Keratinocyte (primary cell): ENCODE measurements around the gene MLXIP. TPM values are rescaled to one million over a fixed set of nuclear protein-coding genes. Genes with fewer than 3 reads are reported as not detected.

Experiments
- DNase-seq: peaks from one replicate; pipeline ENCODE4 v3.0.0-alpha.2; 2011; ENCODE audit warnings: low read depth, missing footprints, low spot score
- FAIRE-seq: peaks from 2 replicates; lab custom pipeline; 2011; peaks lifted over from hg19 to GRCh38; lab: Jason Lieb, UNC
- H2AFZ ChIP-seq: 2 replicates; pipeline ENCODE4 v1.6.0; 2012; ENCODE audit warnings: low read length, control low read depth, inconsistent platforms; ENCODE audit not compliant: control insufficient read depth
- H3K27ac ChIP-seq: 2 replicates; pipeline ENCODE4 v1.5.1; 2011; ENCODE audit warnings: low read length; ENCODE audit not compliant: control insufficient read depth, insufficient read depth
- H3K27me3 ChIP-seq: 3 replicates; pipeline ENCODE4 v1.6.0; 2011; ENCODE audit warnings: low read length; ENCODE audit not compliant: control insufficient read depth, insufficient read depth; ENCODE audit errors: extremely low read depth
- H3K36me3 ChIP-seq, 2 experiments: 2 replicates in 1 of 2; 3 replicates in 1 of 2; pipeline ENCODE4 v1.5.1; 2011; ENCODE audit warnings: low read length in 2 of 2, mild to moderate bottlenecking in 1 of 2; ENCODE audit not compliant: control insufficient read depth in 2 of 2, insufficient read depth in 2 of 2; ENCODE audit errors: extremely low read depth in 1 of 2
- H3K4me1 ChIP-seq: 3 replicates; pipeline ENCODE4 v1.5.1; 2011; ENCODE audit warnings: low read length; ENCODE audit not compliant: control insufficient read depth, insufficient read depth; ENCODE audit errors: extremely low read depth
- H3K4me2 ChIP-seq: 3 replicates; pipeline ENCODE4 v1.6.0; 2011; ENCODE audit warnings: low read depth, low read length; ENCODE audit not compliant: control insufficient read depth, insufficient read depth; ENCODE audit errors: extremely low read depth
- H3K4me3 ChIP-seq, 3 experiments: fragments of 200-600 bp in 1 of 3; sonication (generic) in 1 of 3; 2 replicates in 2 of 3; 3 replicates in 1 of 3; pipeline ENCODE4 v1.5.1; 2011 to 2016; ENCODE audit warnings: low read length in 3 of 3, mild to moderate bottlenecking in 3 of 3, control low read depth in 2 of 3, inconsistent platforms in 1 of 3, low read depth in 1 of 3, mixed read lengths in 1 of 3, mixed run types in 1 of 3, moderate library complexity in 1 of 3; ENCODE audit not compliant: control insufficient read depth in 2 of 3, insufficient read depth in 2 of 3; ENCODE audit errors: extremely low read depth in 1 of 3
- H3K79me2 ChIP-seq: 2 replicates; pipeline ENCODE4 v1.6.0; 2012; ENCODE audit warnings: low read length; ENCODE audit not compliant: control insufficient read depth, insufficient read depth
- H3K9ac ChIP-seq: 3 replicates; pipeline ENCODE4 v1.6.0; 2011; ENCODE audit warnings: low read length; ENCODE audit not compliant: control insufficient read depth, insufficient read depth; ENCODE audit errors: extremely low read depth
- H3K9me1 ChIP-seq: 3 replicates; pipeline ENCODE4 v1.6.0; 2011; ENCODE audit warnings: low read length; ENCODE audit not compliant: control insufficient read depth, insufficient read depth; ENCODE audit errors: extremely low read depth
- H3K9me3 ChIP-seq: 2 replicates; pipeline ENCODE4 v1.5.1; 2012; ENCODE audit warnings: low read depth, low read length; ENCODE audit not compliant: control insufficient read depth
- H4K20me1 ChIP-seq: 3 replicates; pipeline ENCODE4 v1.6.0; 2011; ENCODE audit warnings: low read length; ENCODE audit not compliant: control insufficient read depth, insufficient read depth; ENCODE audit errors: extremely low read depth
- CTCF ChIP-seq, 3 experiments: IDR thresholded peaks in 1 of 3; conservative IDR thresholded peaks in 1 of 3; optimal IDR thresholded peaks in 1 of 3; 2 replicates in 2 of 3; 3 replicates in 1 of 3; pipeline versions ENCODE3 to v1.5.1; 2011; ENCODE audit warnings: low read length in 3 of 3, mild to moderate bottlenecking in 3 of 3, moderate library complexity in 2 of 3, control low read depth in 1 of 3, inconsistent platforms in 1 of 3; ENCODE audit not compliant: insufficient read depth in 2 of 3; ENCODE audit errors: extremely low read depth in 1 of 3
- EZH2 ChIP-seq: IDR thresholded peaks from one replicate; pipeline ENCODE4 v1.6.1; 2012; ENCODE audit warnings: inconsistent platforms, mild to moderate bottlenecking, low read length, moderate library complexity
- dilution Hi-C: fragments of 300-500 bp; cut with MboI; formaldehyde crosslinking; loops from one replicate; pipeline ENCODE4 v1.7.0; 2020; ENCODE audit warnings: low sequenced_read_pairs; ENCODE audit not compliant: extremely low pct_ligation_motif_present
- polyA plus RNA-seq, 5 experiments: library from polyadenylated mRNA; depleted of rRNA in 3 of 5; stranded (reverse) in 3 of 5; stranded (forward) in 1 of 5; unstranded in 1 of 5; fragments of >200 nt; gene quantifications; 1 replicate in 1 of 5; 2 replicates in 3 of 5; 3 replicates in 1 of 5; pipeline versions ENCODE4 v1.2.1 to v1.2.3, GENCODE V29; 2011 to 2012; ENCODE audit warnings: missing spikeins in 2 of 5, low read depth in 1 of 5, low replicate concordance in 1 of 5

Gene MLXIP
- polyA plus RNA-seq, 1 donor (not counting 4 experiments of a cell fraction or from before 2014, with no cell fraction given) = 5.5 TPM

GRCh38 chr12:122079532-122080081 is 1.1 kb downstream of the MLXIP start:
- peaks cover 26% of the 10 kb centered on the region for H3K4me1 ChIP-seq
- peaks cover 54% of the 10 kb centered on the region for H3K79me2 ChIP-seq
- no peak overlapping the region for H2AFZ ChIP-seq
- peak overlapping the region; percentile 91 for H3K9ac ChIP-seq
- peak overlapping the region; percentile 79 for H3K27ac ChIP-seq
- dilution Hi-C loops = loop anchor here (5.0 kb wide), 1 partner anchor 38 kb away; no protein-coding TSS in a partner anchor
- DNase-seq = no peak
- no peak for FAIRE-seq
- TF ChIP-seq CTCF (optimal IDR thresholded peaks at IDR 0.05 in 1 of 3, IDR thresholded peaks at IDR 0.05 in 1 of 3, conservative IDR thresholded peaks at IDR 0.05 in 1 of 3; ENCODE audit: extremely low read depth in 1 of 3, insufficient read depth in 2 of 3, low read length in 3 of 3) (no peak), EZH2 (no peak)
- no peaks in the 10 kb centered on the region for H3K9me3 ChIP-seq
- H3K36me3 ChIP-seq = peaks cover 4 to 7% of the 10 kb centered on the region in 2 experiments
- H3K27me3 ChIP-seq = no peaks in the 10 kb centered on the region
- H4K20me1 ChIP-seq = peaks cover 15% of the 10 kb centered on the region
- peaks cover 4% of the 10 kb centered on the region for H3K9me1 ChIP-seq
- peak overlapping the region; percentile 62 to 99 (median 99) for H3K4me3 ChIP-seq
- peak overlapping the region; percentile 100 for H3K4me2 ChIP-seq

GRCh38 chr12:122080149-122081082 is 1.9 kb downstream of the MLXIP start:
- H3K36me3 ChIP-seq = peaks cover 8 to 13% of the 10 kb centered on the region in 2 experiments
- H3K27me3 ChIP-seq = no peaks in the 10 kb centered on the region
- FAIRE-seq = peak; percentile 84
- no peak for TF ChIP-seq CTCF (optimal IDR thresholded peaks at IDR 0.05 in 1 of 3, IDR thresholded peaks at IDR 0.05 in 1 of 3, conservative IDR thresholded peaks at IDR 0.05 in 1 of 3; ENCODE audit: extremely low read depth in 1 of 3, insufficient read depth in 2 of 3, low read length in 3 of 3)
- TF ChIP-seq EZH2 = no peak
- H3K9me1 ChIP-seq = peaks cover 4% of the 10 kb centered on the region
- peaks cover 60% of the 10 kb centered on the region for H3K79me2 ChIP-seq
- peak overlapping the region; percentile 62 to 99 (median 99) for H3K4me3 ChIP-seq
- H3K4me2 ChIP-seq = peak overlapping the region; percentile 100
- dilution Hi-C loops = loop anchor here (5.0 kb wide), 1 partner anchor 37 kb away; no protein-coding TSS in a partner anchor
- H3K9ac ChIP-seq = peak overlapping the region; percentile 91
- peaks cover 26% of the 10 kb centered on the region for H3K4me1 ChIP-seq
- H3K9me3 ChIP-seq = no peaks in the 10 kb centered on the region
- peaks cover 15% of the 10 kb centered on the region for H4K20me1 ChIP-seq
- DNase-seq = no peak
- H2AFZ ChIP-seq = no peak overlapping the region
- peak overlapping the region; percentile 79 for H3K27ac ChIP-seq
